ENCODE data around the gene SLC43A1. TPM values are rescaled to one million over a fixed set of nuclear protein-coding genes. Genes with fewer than 3 reads are reported as not detected.

The SLC43A1 gene
- total RNA-seq, 1 donor from 2014 or later, result 4.3 TPM

DNA sequence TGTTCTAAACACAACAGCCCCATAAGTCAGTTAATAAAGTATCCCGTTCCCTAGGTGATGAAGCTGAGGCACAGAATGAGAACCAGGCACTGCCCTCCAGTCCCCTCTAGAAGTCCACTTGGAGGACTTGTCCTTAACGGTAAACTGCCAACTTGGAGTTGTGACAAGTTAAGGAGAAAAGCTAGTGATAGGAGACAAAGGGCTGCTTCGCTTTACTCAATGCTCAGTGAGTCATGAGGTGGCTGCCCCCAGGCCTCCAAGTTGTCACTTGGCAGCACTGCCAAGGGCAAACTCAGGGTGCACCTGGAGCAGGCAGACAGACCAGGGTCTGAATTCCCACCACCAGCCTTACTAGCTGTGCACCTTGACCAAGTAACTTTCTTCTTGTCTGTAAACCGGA is 13.5 kb downstream of the SLC43A1 start:
- Histone ChIP-seq H3K9me3 (replicated peaks) (no peaks in the 10 kb centered on the region), H3K27ac (replicated peaks) (peak overlapping the region; percentile 92), H3K36me3 (peaks cover 7% of the 10 kb centered on the region), H3K27me3 (ENCODE audit: low read depth) (no peaks in the 10 kb centered on the region), H3K4me3 (no peak overlapping the region), H3K4me1 (peaks cover 42% of the 10 kb centered on the region)
- no peak for DNase-seq
- intact Hi-C loops (cut with micrococcal nuclease), result no loop called here
- TF ChIP-seq, protein P1, sequence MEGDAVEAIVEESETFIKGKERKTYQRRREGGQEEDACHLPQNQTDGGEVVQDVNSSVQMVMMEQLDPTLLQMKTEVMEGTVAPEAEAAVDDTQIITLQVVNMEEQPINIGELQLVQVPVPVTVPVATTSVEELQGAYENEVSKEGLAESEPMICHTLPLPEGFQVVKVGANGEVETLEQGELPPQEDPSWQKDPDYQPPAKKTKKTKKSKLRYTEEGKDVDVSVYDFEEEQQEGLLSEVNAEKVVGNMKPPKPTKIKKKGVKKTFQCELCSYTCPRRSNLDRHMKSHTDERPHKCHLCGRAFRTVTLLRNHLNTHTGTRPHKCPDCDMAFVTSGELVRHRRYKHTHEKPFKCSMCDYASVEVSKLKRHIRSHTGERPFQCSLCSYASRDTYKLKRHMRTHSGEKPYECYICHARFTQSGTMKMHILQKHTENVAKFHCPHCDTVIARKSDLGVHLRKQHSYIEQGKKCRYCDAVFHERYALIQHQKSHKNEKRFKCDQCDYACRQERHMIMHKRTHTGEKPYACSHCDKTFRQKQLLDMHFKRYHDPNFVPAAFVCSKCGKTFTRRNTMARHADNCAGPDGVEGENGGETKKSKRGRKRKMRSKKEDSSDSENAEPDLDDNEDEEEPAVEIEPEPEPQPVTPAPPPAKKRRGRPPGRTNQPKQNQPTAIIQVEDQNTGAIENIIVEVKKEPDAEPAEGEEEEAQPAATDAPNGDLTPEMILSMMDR (IDR thresholded peaks at IDR 0.05; ENCODE audit: borderline replicate concordance), result no peak

DNA sequence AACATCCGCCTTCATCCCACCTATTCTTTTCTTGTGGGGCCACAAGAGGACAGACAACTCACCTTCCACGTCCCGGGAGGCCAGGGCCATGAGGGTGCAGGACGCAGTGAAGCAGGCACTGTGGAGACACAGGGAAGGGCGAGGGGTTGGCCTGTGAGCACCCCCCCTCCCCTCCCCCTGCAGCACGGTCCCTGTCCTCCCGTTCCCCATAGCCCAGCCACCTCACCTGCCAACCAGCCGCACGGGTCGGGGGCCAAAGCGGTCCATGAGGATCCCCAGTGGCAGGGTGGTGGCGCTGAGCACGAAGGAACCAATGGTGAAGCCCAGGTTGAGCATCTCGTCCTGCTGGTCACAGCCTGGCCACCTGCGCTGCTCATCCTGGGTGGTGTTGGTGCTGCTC is 14.6 kb downstream of the SLC43A1 start:
- TF ChIP-seq, protein P1 (IDR thresholded peaks at IDR 0.05; ENCODE audit: borderline replicate concordance), result no peak
- intact Hi-C loops (cut with micrococcal nuclease), result no loop called here
- Histone ChIP-seq H3K4me3 (no peak overlapping the region), H3K4me1 (peaks cover 42% of the 10 kb centered on the region), H3K9me3 (replicated peaks) (no peaks in the 10 kb centered on the region), H3K27ac (replicated peaks) (peak overlapping the region; percentile 92), H3K36me3 (peaks cover 7% of the 10 kb centered on the region), H3K27me3 (ENCODE audit: low read depth) (no peaks in the 10 kb centered on the region)
- no peak for DNase-seq

DNA sequence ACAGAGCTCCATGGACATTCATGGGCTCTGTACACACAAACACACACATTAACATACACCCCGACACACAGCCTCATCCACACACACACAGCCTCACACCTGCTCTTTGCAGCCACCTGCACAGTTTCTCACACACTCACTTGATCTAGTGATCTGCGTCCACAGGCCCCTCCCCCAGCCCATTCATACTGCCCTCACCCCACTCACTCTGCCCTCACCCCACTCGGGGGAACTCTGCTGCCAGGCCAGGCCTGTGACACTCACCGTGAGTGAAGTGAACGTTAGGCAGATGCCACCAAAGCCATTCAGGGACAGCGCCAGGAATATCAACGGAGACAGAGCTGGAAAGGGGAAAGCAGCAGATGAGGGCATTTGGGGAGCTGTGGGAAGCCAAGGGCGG is 15.0 kb downstream of the SLC43A1 start:
- Histone ChIP-seq H3K9me3 (replicated peaks) (no peaks in the 10 kb centered on the region), H3K4me3 (no peak overlapping the region), H3K4me1 (peaks cover 42% of the 10 kb centered on the region), H3K36me3 (peaks cover 11% of the 10 kb centered on the region), H3K27me3 (ENCODE audit: low read depth) (no peaks in the 10 kb centered on the region), H3K27ac (replicated peaks) (peak overlapping the region; percentile 92)
- intact Hi-C loops (cut with micrococcal nuclease), result no loop called here
- TF ChIP-seq, protein P1 (IDR thresholded peaks at IDR 0.05; ENCODE audit: borderline replicate concordance), result no peak
- DNase-seq, result no peak

DNA sequence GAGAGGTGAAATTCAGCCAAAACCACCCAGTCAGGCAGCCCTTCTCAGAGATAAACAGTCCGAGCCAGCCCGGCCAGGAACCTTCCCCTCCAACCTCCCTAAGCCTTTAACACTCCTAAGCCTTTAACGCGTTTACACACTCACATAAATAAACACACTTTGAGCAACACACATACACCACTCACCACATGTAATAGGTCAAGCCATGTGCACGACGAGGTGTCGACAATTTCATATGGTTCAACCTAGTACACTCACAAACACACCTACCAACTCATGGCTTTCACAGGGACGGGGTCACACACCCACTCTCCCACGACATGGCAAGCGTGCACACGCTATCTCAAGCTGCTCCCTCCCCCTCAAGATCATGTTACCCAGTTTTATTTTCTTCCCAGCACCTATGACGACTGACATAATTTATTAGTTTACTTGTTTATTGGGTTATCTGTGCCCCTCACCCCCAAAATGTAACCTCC is 15.5 kb downstream of the SLC43A1 start:
- peak overlapping the region; percentile 55 for H3K4me3 ChIP-seq
- H3K27ac ChIP-seq (replicated peaks), result peak overlapping the region; percentile 92
- TF ChIP-seq, protein P1 (IDR thresholded peaks at IDR 0.05; ENCODE audit: borderline replicate concordance), result no peak
- intact Hi-C loops (cut with micrococcal nuclease), result no loop called here
- peaks cover 11% of the 10 kb centered on the region for H3K36me3 ChIP-seq
- H3K27me3 ChIP-seq (ENCODE audit: low read depth), result no peaks in the 10 kb centered on the region
- peaks cover 42% of the 10 kb centered on the region for H3K4me1 ChIP-seq
- H3K9me3 ChIP-seq (replicated peaks), result no peaks in the 10 kb centered on the region
- no peak for DNase-seq

DNA sequence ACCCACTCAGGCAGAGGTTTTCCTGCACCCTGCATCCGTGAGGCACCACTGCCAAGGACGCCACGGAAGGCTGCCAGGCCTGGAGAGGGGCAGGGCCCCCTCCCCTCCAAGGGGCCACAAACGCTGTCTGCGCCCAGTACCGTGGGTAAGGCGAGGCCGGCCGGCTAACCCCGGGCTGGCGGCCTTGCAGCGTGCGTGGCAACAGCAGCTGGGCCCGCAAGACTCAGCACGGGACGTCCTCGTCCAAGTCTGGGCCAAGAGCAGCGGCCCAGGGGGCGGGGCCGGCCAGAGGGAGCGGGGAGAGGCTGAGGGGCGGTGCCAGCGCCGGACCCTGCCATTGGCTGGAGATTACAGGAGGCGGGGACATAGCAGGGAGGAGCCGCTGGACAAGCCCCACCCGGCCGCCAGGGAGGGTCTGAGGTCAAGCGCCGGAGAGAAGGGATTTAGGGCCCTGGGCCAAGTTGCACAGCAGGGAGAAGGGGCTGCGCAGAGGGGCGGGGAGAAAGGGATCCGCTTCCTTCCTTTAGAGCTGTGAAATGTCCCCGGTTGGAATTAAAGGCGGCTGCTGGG is 16.0 kb downstream of the SLC43A1 start:
- TF ChIP-seq, protein P1 (IDR thresholded peaks at IDR 0.05; ENCODE audit: borderline replicate concordance), result no peak
- DNase-seq, result peak; percentile 98
- Histone ChIP-seq H3K27ac (replicated peaks) (peak overlapping the region; percentile 92), H3K4me3 (peak overlapping the region; percentile 55), H3K36me3 (peaks cover 9% of the 10 kb centered on the region), H3K9me3 (replicated peaks) (no peaks in the 10 kb centered on the region), H3K4me1 (peaks cover 43% of the 10 kb centered on the region), H3K27me3 (ENCODE audit: low read depth) (no peaks in the 10 kb centered on the region)
- intact Hi-C loops (cut with micrococcal nuclease), result no loop called here
